ENCODE measurements around the gene USP32.
"Not testable (repeated sequence)": the region's sequence is repeated elsewhere in the genome, so short reads cannot be mapped to it uniquely, and the experiment has no call there.

The USP32 gene, protein sequence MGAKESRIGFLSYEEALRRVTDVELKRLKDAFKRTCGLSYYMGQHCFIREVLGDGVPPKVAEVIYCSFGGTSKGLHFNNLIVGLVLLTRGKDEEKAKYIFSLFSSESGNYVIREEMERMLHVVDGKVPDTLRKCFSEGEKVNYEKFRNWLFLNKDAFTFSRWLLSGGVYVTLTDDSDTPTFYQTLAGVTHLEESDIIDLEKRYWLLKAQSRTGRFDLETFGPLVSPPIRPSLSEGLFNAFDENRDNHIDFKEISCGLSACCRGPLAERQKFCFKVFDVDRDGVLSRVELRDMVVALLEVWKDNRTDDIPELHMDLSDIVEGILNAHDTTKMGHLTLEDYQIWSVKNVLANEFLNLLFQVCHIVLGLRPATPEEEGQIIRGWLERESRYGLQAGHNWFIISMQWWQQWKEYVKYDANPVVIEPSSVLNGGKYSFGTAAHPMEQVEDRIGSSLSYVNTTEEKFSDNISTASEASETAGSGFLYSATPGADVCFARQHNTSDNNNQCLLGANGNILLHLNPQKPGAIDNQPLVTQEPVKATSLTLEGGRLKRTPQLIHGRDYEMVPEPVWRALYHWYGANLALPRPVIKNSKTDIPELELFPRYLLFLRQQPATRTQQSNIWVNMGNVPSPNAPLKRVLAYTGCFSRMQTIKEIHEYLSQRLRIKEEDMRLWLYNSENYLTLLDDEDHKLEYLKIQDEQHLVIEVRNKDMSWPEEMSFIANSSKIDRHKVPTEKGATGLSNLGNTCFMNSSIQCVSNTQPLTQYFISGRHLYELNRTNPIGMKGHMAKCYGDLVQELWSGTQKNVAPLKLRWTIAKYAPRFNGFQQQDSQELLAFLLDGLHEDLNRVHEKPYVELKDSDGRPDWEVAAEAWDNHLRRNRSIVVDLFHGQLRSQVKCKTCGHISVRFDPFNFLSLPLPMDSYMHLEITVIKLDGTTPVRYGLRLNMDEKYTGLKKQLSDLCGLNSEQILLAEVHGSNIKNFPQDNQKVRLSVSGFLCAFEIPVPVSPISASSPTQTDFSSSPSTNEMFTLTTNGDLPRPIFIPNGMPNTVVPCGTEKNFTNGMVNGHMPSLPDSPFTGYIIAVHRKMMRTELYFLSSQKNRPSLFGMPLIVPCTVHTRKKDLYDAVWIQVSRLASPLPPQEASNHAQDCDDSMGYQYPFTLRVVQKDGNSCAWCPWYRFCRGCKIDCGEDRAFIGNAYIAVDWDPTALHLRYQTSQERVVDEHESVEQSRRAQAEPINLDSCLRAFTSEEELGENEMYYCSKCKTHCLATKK (N-terminal part only)
- total RNA-seq = 53.7 reads per million, percentile 70 among the genes with 10 or more reads in this experiment

- DNase-seq = peak; percentile 95
These were observed at the start of gene USP32 for GRCh38 chr17:60392042-60392844. Gene USP32 (minus strand): TSS chr17:60392133. CDS start chr17:60391939, 194 bp downstream.

- DNase-seq = no peak
These were observed 47.6 kb upstream of the USP32 start for GRCh38 chr17:60439501-60439900.

DNA sequence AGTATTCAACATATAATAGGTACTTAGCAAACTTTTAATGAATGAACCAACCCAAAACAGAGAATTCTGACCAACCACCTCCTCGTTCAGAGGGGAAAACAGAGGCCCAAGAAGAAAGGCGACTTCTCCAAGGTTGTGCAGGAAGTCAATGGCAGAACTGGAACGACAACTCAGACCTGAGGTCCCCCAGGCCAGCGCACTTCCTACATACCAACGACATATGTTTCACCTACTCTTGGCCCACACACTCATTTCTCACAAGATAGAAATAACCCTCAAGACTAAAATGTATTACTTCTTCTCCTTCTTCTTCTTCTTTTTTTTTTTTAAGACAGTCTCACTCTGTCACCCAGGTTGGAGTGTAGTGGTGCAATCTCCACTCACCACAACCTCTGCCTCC is 44.7 kb upstream of the USP32 start:
- DNase-seq = no peak

DNA sequence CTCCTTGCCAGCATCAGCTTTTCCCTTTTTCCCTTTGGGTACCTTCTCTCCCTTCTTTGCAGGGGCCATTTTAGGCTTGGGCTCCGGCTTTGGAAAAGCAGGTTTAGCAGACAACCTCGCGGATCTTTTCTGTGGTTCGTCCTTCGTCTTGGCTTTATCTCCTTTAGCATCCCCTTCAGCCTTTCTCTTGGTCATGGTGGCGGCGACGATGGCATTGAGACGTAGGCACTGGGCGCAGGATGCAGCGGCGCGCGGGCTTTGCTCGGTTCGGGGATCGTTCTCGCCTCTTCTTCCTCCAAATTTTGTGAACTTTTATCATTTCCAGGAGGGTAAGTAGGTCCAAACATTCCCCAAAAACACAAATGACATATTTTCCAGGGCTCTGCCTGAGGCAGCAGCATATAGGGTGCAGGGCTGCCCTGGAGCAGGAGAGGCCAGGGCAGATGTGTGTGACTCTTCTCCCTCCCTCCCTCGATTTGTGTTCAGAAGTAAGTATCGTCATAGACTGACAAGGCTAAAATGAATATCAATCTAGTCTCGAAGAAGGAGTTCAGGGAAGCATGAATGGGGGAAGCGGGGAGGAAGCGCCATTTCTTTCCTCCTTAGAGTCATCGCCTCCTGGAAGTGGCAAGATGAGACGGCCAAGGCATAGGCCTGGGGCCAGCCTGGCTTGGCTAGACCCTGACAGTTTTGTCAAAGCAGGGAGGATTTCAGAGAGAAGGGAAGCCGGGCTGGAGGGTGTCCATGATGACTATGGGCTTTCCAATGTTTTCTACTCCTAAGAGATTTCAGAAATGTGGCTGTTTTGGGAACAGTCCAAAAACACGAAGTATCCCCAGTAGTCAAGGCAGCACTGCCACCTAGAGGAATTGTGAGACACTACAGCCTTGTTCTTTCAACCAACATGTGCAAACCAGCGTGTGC is 43.6 kb upstream of the USP32 start:
- peak; percentile 41 for DNase-seq

DNA sequence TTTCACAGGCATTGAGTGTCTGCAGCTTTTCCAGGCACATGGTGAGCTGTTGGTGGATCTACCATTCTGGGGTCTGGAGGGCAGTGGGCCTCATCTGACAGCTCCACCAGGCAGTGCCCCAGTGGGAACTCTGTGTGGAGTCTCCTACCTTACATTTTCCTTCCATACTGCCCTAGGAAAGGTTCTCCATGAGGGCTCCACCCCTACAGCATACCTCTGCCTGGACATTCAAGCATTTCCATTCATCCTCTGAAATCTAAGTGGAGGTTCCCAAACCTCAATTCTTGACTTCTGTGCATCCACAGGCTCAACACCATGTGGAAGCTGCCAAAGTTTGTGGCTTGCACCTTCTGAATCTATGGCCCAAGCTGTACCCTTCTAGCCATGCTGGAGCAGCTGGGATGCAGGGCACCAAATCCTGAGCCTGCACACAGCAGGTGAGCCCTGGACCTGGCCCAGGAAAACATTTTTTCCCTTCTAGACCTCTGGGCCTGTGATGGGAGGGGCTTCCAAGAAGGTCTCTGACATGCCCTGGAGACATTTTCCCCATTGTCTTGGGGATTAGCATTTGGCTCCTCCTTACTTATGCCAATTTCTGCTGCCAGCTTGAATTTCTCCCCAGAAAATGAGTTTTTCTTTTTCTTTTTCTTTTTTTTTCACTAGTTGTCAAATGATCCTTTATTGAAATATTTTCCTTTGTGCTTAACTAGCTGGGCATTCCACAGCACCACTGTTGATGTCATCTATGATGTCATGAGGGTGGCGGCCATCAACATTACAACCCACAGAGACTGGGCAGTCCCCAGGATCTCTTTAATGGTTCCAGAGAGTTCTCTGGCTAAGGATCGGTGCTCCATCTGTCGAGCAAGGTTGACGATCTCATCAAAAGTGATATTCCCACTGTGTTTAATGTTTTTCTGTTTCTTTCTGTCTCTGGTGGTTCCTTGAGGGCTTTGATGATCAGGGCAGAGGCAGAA is 41.4 kb upstream of the USP32 start:
- DNase-seq = not testable (repeated sequence)

GRCh38 chr17:60430561-60430960 is 38.6 kb upstream of the USP32 start:
- not testable (repeated sequence) for DNase-seq

DNA sequence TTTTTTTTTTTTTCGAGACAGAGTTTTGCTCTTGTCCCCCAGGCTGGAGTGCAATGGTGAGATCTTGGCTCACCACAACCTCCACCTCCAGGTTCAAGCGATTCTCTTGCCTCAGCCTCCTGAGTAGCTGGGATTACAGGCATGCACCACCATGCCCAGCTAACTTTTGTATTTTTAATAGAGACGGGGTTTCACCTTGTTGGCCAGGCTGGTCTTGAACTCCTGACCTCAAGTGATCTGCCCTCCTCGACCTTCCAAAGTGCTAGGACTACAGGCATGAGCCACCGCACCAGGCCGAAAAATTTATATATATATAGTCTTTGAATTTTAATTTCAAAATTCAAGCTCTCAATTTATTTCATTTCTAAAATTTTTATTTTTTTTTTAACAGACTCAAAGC is 36.6 kb upstream of the USP32 start:
- not testable (repeated sequence) for DNase-seq

DNA sequence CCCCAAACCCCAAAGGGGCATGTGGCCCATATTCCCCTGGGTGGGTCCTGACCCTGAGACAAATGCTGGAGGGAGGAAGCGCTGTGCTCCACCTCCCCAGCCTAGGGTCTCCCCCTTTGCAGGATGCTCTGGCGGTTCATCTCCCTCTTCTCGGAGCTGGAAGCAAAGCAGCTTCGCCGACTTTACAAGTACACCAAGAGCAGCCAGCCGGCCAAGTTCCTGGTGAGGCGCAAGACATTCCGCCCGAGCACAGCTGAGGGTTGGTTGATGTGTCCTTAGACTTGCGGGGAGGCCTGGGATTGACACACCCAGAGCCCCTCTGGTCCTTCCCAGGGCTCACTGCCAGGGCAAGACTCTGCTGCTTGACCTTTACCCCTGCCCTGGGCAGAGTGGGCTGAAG is 34.7 kb upstream of the USP32 start:
- no peak for DNase-seq

DNA sequence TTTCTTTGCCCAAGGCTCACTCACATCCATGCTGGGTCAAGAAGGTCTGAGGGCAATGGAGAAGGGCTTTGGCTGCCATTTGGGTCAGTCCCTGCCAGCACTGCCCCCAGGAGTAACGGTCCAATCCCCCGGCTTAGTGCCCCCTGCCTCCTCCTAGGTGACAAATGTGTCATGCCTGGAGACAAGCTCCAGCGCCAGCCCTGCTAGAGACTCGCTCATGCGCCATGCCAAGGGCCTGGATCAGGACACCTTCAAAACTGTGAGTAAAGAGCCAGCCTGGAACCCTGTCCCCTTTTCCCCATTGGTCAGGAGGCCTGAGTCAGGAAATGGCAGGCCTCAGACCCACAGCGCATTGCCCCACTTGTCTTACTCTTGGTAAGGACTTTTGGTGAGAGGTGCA is 33.7 kb upstream of the USP32 start:
- DNase-seq = no peak

DNA sequence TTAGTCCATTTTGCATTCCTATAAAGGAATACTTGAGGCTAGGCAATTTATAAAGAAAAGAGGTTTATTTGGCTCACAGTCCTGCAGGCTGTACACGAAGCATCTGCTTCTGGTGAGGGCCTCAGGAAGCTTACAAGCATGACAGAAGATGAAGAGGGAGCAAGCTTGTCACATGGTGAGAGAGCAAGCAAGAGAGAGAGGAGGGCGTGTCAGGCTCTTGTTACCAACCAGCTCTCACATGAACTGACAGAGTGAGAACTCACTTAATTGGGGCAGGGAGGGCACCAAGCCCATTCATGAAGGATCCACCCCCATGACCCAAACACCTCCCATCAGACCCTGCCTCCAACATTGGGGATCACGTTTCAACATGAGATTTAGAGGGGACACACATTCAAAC is 31.9 kb upstream of the USP32 start:
- DNase-seq = no peak

DNA sequence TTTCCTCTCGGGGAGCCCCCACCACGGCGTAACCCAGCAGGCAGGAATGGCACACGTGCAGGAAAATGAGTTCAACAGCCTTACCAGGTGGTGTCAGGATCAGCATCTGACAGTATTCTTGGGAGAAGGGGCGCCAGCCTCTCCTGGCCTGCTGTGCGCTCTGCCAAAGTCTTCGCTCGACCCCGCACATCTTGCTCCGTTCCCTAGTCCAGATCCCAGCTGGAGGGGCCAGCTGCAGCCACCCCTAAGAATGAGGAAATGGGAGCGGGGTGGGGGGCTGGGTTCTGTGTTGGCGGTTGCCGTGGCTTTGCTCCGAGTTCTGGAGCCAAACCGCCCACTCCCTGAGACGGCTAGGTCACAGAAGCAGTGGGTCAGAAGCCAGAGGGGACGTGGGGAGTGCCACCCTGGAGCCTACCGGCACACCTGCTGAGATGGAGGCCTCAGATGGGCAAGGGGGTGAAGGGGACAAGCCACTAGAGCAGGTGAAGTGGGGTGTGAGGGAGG is 30.3 kb upstream of the USP32 start, which contains the start of gene CHCT1:
Gene CHCT1, plus strand, starts transcription at position 328 of the 504 bp plus-strand sequence. Its CDS starts 104 bp downstream, at position 432.
- DNase-seq = no peak

DNA sequence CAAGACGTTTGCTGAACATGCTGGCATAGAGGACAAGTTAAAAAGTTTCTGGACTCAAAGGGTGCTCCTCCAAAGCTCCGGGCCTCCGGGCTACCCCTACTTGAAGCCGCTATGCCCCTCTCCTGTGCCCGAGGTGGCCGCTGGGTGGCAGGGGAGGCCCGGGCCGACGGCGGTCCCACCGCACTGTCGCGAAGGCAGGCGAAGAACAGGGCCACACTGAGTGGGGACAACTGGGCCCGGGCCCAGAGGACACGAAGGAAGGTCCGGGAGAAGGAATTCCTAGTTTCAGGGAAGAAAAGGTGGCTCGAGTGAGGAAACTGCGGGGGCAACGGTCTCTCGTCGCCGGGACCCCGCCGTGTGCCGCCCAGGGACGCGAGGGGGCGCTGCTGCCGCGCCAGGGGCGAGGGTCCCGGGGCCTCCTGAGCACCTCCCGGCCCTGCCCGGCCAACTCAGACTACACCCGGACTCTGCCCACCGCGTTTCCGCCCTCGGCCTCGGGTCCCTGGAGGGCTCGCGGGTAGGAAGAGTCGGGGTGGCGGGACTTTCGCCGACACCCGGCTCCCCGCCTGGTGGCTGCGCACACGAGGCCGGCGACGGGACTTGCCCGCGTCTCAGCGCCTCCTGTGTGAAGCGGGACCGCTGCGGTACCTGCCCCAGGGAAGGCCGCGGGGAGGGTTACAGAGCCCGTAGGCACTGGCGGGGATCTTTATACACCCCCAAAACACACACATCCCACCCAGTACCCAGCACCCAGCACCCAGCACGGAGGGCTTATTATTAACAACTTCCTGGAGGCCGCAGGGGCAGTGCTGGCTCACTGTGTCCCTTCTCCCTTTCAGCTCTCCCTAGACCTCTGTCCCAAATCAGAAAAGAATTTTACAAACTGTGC is 29.6 kb upstream of the USP32 start:
- peak; percentile 62 for DNase-seq

DNA sequence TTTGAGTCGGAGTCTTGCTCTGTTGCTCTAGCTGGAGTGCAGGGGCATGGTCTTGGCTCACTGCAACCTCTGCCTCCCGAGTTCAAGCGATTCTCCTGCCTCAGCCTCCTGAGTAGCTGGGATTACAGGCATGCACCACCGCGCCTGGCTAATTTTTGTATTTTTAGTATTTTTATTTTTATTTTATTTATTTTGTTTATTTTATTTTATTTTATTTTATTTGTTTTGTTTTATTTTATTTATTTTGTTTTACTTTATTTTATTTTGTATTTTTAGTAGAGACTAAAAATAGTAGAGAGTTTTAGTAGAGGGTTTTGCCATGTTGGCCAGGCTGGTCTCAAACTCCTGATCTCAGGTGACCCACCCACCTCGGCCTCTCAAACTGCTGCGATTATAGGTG is 27.9 kb upstream of the USP32 start:
- DNase-seq = not testable (repeated sequence)

- DNase-seq = not testable (repeated sequence)
These were observed 27.1 kb upstream of the USP32 start for GRCh38 chr17:60419003-60419402.

- DNase-seq = no peak
These were observed 24.5 kb upstream of the USP32 start for GRCh38 chr17:60416368-60416925.

DNA sequence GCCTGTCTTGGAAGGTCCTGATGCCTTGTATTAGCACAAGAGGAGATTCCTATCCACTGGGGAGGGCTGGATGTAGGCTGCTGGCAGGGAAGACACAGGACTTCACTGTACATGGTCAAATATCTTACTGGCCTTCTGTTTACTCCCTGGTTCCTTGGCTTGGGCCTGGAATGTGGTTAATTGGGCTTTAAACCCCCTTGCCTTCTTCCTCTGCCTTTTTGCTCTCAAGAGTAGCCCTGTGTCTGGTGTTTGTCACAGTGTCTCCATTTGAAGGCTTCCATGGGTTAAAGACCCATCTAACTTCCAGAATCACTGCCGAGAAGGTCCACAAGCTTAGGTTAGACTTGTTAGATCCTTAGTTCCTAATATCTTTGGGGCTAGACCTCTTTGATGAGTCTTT is 23.2 kb upstream of the USP32 start:
- no peak for DNase-seq

- DNase-seq = no peak
These were observed 20.8 kb upstream of the USP32 start for GRCh38 chr17:60412701-60413100.

DNA sequence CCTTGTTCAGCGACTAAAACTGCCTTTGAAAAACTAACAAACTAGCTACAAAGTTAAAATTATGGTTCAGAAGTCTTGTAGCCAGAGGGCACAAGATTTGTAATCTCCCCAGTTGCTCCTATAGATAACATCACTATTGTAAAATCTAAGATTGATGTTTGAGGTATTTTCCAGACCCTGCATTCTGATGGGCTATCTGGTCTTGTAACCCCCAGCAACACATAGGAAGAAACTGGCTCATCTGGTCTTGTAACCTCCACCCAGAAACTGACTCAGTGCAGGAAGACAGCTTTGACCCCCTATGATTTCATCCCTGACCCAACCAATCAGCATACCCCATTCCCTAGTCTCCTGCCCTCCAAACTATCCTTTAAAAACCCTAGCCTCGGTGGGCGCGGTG is 18.1 kb upstream of the USP32 start:
- DNase-seq = no peak

All from effector CD4-positive, alpha-beta T cell (primary cell).